ENCODE measurements around the gene SMPD4.
"Not testable (repeated sequence)": the region's sequence is repeated elsewhere in the genome, so short reads cannot be mapped to it uniquely, and the experiment has no call there.

GRCh38 chr2:130195089-130195635 lies 13.8 kb upstream of the SMPD4 start:
- TF ChIP-seq GTF2F1 (IDR thresholded peaks at IDR 0.05; ENCODE audit: low read depth, low read length); RAD21 (CRISPR knock-in tag; conservative IDR thresholded peaks at IDR 0.05 in 1 of 2, IDR thresholded peaks at IDR 0.05 in 1 of 2); CREB1 (IDR thresholded peaks at IDR 0.05); CREB1 (CRISPR knock-in tag; IDR thresholded peaks at IDR 0.05); SMC3 (conservative IDR thresholded peaks at IDR 0.05; ENCODE audit: insufficient read depth, low read depth, low read length); POLR2AphosphoS5 (IDR thresholded peaks at IDR 0.05; ENCODE audit: control insufficient read depth, insufficient read depth, low read depth, low read length); POLR2A (conservative IDR thresholded peaks at IDR 0.05); DEAF1 (CRISPR knock-in tag; IDR thresholded peaks at IDR 0.05); CBFB (CRISPR knock-in tag; IDR thresholded peaks at IDR 0.05); ZNF41 (CRISPR knock-in tag; conservative IDR thresholded peaks at IDR 0.05); MEF2D (tag; conservative IDR thresholded peaks at IDR 0.05; ENCODE audit: low read depth); TBP (optimal IDR thresholded peaks at IDR 0.05; ENCODE audit: low read depth, low read length); ATF4 (CRISPR knock-in tag; IDR thresholded peaks at IDR 0.05); HMG20A (CRISPR knock-in tag; conservative IDR thresholded peaks at IDR 0.05); MAZ (CRISPR knock-in tag; conservative IDR thresholded peaks at IDR 0.05 in 1 of 2, IDR thresholded peaks at IDR 0.05 in 1 of 2): not testable (repeated sequence)
